BE2C (cell line): ENCODE results near the gene EHBP1.

Source experiments
- DNase-seq: peaks from one replicate; pipeline ENCODE4 v3.0.0-alpha.2; 2020
- H3K27me3 ChIP-seq: fragments of 250-450 bp; sonication (Bioruptor Pico); 2 replicates; pipeline ENCODE4 v1.5.1; 2020; ENCODE audit warnings: mild to moderate bottlenecking
- H3K36me3 ChIP-seq: fragments of 250-450 bp; sonication (Bioruptor Pico); 2 replicates; pipeline ENCODE4 v1.5.1; 2020; ENCODE audit warnings: mild to moderate bottlenecking
- H3K4me1 ChIP-seq: fragments of 250-450 bp; sonication (Bioruptor Pico); 2 replicates; pipeline ENCODE4 v1.5.1; 2020
- H3K4me3 ChIP-seq: 2 replicates; pipeline ENCODE4 v1.5.1; 2011; ENCODE audit warnings: low read depth, low read length
- H3K9me3 ChIP-seq: fragments of 250-450 bp; sonication (Bioruptor Pico); 2 replicates; pipeline ENCODE4 v1.5.1; 2020
- CTCF ChIP-seq: IDR thresholded peaks from 2 replicates; pipeline ENCODE4 v1.5.1; 2012; ENCODE audit warnings: mild to moderate bottlenecking, low read depth, low read length

Gene EHBP1

GRCh38 chr2:62785216-62785615, 79.7 kb downstream of the EHBP1 start:
- TF ChIP-seq CTCF: no peak
- Histone ChIP-seq H3K36me3 (no peaks in the 10 kb centered on the region), H3K4me3 (no peak overlapping the region), H3K27me3 (no peaks in the 10 kb centered on the region), H3K9me3 (no peaks in the 10 kb centered on the region), H3K4me1 (no peaks in the 10 kb centered on the region)
- DNase-seq: no peak

GRCh38 chr2:62785810-62786597, 80.5 kb downstream of the EHBP1 start:
- H3K36me3 ChIP-seq: no peaks in the 10 kb centered on the region
- H3K4me1 ChIP-seq: no peaks in the 10 kb centered on the region
- no peak for TF ChIP-seq CTCF
- no peaks in the 10 kb centered on the region for H3K9me3 ChIP-seq
- no peaks in the 10 kb centered on the region for H3K27me3 ChIP-seq
- no peak for DNase-seq
- H3K4me3 ChIP-seq: no peak overlapping the region

GRCh38 chr2:62787386-62787785, 81.9 kb downstream of the EHBP1 start:
- no peak for DNase-seq
- Histone ChIP-seq H3K36me3 (no peaks in the 10 kb centered on the region), H3K4me1 (no peaks in the 10 kb centered on the region), H3K9me3 (no peaks in the 10 kb centered on the region), H3K4me3 (no peak overlapping the region), H3K27me3 (no peaks in the 10 kb centered on the region)
- peak; percentile 43 for TF ChIP-seq CTCF

GRCh38 chr2:62789518-62789917, 84.0 kb downstream of the EHBP1 start:
- no peaks in the 10 kb centered on the region for H3K36me3 ChIP-seq
- no peaks in the 10 kb centered on the region for H3K9me3 ChIP-seq
- DNase-seq: no peak
- no peak for TF ChIP-seq CTCF
- H3K4me1 ChIP-seq: no peaks in the 10 kb centered on the region
- H3K27me3 ChIP-seq: no peaks in the 10 kb centered on the region
- H3K4me3 ChIP-seq: no peak overlapping the region

GRCh38 chr2:62789918-62790317, 84.4 kb downstream of the EHBP1 start:
- Histone ChIP-seq H3K9me3 (no peaks in the 10 kb centered on the region), H3K36me3 (no peaks in the 10 kb centered on the region), H3K27me3 (no peaks in the 10 kb centered on the region), H3K4me3 (no peak overlapping the region), H3K4me1 (no peaks in the 10 kb centered on the region)
- TF ChIP-seq CTCF: no peak
- DNase-seq: no peak

GRCh38 chr2:62792408-62792807, 86.9 kb downstream of the EHBP1 start:
- no peak for TF ChIP-seq CTCF
- H3K9me3 ChIP-seq: no peaks in the 10 kb centered on the region
- H3K4me3 ChIP-seq: no peak overlapping the region
- H3K36me3 ChIP-seq: no peaks in the 10 kb centered on the region
- H3K4me1 ChIP-seq: no peaks in the 10 kb centered on the region
- no peaks in the 10 kb centered on the region for H3K27me3 ChIP-seq
- DNase-seq: no peak
